IPS-NIHi7 (cell line): ENCODE data around the gene XIRP1.

ENCODE experiments used
- DNase-seq: peaks from one replicate; pipeline ENCODE4 v3.0.0; 2012; ENCODE audit warnings: mixed read lengths; ENCODE audit errors: extremely low spot score

XIRP1 gene

GRCh38 chr3:39168156-39168780 lies 24.1 kb downstream of the XIRP1 start:
- no peak for DNase-seq

DNA sequence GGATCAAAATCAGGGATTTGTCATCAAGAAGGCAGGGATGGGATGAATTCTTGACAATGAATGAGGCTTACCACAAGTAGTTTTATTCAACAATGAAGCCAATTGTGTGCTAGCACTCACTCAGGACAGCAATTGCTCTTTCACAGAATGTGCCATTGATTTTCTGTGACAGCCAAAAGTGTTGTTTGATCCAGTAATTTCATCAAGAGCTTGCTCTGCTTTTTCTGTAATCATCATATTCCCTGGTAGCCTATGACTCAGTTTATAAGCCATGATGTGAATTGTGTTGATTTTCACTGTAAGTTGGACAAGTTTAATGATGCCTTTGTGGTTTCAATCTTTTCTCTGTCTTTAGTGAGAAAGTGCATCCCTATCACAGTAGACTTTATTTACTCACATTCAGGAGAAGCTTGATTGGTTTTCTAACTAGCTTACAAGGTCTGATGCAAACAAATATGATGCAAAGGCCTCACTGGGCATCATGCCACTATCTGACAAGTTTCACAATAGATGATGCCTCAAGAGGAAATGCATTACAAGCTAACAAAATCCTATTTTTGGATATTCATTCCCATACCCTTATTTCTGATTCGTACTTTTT lies 25.4 kb downstream of the XIRP1 start:
- no peak for DNase-seq

- peak; percentile 43 for DNase-seq
Observed at GRCh38 chr3:39166134-39166710, 26.2 kb downstream of the XIRP1 start.

DNA sequence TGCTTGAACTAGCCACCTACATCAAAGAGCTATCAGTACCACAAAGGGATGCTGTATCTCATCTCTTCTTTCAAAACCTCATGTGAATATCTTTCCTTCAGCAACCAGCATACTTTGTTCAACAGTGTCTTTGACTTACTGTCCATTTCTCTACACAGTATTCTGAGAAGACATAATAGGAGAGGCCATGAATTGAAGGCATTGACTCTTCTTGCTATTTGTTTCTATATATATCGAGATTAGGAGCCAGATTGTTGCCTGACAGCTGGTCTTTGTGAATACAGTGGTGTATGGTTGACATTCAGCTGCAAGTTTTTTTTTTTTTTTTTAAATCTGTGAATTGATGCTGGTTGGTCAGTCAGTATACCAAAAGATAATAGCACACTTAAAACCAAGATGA lies 26.9 kb downstream of the XIRP1 start:
- no peak for DNase-seq

- DNase-seq: no peak
Observed at GRCh38 chr3:39164414-39164813, 28.0 kb downstream of the XIRP1 start.

DNA sequence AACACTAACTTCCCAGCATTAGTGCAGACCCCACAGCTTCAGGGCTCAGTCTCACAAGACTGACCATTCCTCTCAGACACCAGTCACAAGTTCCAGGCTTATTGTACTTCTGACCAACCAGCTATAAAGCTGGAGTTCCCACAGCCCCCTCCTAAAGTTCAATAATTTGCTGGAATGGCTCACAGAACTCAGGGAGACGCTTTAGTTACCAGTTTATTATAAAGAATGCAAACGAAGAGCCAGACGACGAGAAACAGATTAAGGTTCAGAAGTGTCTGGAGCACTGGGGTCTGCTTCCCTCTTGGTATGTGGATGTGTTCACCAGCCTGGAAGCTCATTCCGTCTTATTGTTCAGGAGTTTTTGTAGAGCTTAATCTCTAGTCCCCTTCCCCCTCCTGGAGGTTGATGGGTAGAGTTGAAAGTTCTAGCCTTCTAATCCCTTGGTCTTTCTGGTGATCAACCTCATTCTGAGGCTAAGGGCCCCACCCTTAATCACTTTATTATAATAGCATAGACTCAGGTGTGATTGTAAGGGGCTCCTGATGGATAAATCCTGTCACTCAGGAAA lies 34.2 kb downstream of the XIRP1 start:
- DNase-seq: no peak

DNA sequence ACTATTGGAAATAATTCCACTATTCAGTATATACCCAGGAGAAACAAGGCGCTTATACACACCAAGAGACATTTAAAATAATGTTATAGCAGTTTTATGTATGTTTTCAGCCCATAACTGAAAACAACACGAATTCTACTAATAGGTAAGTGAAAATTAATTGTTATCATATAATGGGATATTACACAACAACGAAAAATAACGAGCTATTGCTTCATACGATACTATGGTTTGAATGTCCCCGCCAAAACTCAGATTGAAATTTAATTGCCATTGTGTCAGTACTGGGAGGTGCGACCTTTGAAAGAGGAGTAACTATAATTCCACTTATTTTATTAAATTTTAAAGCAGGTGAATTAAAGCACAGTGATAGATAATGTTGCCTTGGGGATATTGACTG lies 35.0 kb downstream of the XIRP1 start:
- DNase-seq: no peak

- no peak for DNase-seq
Observed at GRCh38 chr3:39156421-39156820, 36.0 kb downstream of the XIRP1 start.

DNA sequence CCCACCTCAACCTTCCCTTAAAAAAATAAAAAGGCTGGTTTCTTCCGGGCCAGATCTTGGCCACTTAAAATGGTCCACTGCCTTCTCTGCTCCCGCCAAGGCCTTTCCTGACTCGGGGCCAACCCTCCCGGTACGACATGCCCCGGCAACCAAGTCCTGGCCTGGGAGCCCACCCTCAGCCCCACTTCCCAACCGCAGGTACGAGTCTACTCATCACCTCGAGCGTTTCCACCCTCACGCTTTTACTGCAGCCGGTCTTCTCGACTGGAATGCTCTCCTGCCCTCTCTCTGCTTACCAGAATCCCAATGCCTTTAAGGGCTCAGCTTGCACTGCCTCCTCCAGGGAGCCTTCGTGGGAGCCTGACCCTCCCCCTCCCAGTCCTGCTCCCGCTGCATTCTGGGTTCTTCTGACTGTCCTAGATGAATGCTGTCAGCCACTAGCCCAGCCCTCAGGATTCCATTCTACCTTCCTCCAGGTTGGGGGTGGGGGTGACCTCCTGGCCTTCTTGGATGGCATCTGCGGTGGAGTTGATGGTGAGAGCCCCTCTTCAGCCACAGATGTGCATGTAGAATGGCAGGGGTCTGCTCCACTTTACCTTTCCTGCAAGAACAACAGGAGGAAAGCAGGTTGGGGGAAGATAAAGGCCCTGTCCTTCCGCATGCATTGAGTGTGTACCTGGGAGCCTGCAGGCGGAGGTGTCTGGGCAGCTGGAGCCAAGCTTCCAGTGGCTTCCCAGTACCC lies 37.9 kb downstream of the XIRP1 start:
- peak; percentile 87 for DNase-seq

DNA sequence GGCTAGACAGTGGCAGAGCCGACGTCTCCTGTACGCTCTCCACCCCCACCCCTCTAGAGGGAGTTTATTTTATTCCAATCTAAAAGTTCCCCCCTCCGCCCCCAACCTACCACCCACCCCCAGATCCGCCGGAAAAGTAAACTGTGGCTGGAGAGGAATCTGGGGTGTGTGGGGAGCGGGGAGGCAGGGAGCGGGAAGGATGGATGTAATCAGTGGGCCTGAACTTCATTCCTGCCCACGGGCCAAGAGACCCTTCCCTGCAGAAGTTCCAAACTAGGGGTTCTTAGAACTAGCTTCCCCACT lies 38.5 kb downstream of the XIRP1 start:
- no peak for DNase-seq

GRCh38 chr3:39150803-39151631 lies 41.4 kb downstream of the XIRP1 start:
- peak; percentile 65 for DNase-seq

DNA sequence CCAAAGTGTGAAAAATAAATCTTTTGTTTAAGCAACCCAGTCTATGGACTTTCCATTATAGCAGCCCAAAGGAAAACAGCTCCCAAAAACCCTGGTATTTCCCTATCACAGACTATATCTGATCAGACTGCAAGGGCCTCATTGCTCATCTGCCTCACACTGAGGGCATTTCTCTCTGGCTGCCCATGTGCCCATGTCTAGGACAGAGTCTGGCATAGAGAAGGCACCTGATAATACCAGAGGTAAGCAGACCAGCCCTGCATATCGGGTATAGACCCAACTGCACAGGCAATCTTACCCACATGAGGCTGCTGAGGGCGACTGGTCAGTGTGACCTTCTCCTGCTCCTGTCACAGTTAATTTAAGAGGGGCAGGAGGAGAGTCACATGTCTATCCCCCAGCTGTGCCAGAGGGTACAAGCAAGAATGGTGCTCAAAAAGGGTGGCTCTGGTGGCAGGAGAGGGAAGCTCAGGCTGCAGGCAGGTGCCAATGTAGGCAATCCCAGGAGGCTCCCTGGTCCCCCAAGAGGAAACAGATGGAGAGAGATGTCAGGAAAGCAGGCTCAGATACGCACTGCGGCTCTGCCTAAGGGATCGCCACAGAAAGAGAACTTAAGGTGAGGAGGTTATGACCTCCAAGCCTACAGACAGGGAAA lies 42.1 kb downstream of the XIRP1 start:
- DNase-seq: no peak

DNA sequence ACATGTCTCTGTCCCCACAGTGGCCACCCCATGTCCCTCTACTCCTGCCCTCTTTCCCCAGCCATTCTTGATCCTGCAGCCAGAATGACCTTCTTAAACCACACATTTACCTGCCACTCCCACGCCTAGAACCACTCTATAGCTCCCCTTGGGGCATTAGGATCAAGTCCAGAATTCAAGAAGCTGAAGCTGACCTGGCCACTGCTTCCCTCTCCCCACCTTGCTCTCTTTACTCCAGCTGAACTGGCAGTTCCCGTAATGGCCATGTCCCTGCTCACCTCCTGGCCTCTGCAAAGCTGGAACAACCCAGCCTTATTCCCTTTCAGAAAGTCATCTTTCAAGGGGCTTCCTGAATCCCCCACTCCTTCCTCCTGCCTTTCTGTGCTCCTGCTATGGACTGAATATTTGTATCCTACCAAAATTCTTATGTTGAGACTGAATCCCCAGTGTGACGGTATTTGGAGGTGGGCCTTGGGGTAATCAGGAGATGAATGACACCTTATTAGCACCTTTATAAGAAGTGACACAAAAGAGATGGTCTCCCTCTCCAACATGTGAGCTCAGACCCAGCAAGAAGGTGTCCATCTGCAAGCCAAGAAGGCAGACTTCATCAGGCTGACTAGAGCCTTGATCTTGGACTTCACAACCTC lies 42.8 kb downstream of the XIRP1 start:
- no peak for DNase-seq

- DNase-seq: no peak
Observed at GRCh38 chr3:39149059-39149455, 43.3 kb downstream of the XIRP1 start.

- no peak for DNase-seq
Observed at GRCh38 chr3:39148435-39149058, 43.8 kb downstream of the XIRP1 start.

DNA sequence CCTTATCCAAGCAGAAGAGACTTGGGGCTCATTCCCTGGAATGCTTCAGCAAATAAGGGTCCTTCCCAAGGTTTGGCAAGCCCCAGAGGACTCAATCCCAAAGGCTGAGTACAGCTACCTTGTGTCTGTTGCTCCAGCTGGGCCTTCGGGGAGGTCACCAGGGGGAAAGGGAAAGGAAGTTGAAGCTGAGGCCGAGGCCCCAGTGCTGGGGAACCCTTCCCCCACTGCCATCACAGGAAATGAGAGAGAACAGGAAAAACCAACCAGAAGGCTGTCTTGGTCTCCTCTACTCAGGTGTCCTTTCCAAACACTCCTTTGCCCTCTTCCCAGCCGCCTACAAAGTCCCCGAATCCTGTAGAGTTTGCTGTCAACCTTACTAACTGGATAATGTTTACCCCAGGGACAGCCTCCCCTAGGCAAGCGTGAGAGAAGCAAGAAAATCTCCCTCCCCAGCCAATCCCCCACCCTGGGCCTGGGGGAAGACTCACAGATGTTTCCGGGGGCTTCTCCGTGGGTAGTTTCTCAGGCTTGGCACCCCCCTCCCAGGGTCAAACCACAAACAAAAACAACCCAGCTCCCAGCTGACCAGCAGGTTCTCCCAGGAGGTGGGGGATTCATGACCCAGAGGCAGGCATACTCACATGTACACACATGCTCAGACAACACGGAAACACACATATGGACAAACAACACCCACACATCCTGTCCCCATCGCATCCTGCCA lies 44.5 kb downstream of the XIRP1 start:
- DNase-seq: no peak

DNA sequence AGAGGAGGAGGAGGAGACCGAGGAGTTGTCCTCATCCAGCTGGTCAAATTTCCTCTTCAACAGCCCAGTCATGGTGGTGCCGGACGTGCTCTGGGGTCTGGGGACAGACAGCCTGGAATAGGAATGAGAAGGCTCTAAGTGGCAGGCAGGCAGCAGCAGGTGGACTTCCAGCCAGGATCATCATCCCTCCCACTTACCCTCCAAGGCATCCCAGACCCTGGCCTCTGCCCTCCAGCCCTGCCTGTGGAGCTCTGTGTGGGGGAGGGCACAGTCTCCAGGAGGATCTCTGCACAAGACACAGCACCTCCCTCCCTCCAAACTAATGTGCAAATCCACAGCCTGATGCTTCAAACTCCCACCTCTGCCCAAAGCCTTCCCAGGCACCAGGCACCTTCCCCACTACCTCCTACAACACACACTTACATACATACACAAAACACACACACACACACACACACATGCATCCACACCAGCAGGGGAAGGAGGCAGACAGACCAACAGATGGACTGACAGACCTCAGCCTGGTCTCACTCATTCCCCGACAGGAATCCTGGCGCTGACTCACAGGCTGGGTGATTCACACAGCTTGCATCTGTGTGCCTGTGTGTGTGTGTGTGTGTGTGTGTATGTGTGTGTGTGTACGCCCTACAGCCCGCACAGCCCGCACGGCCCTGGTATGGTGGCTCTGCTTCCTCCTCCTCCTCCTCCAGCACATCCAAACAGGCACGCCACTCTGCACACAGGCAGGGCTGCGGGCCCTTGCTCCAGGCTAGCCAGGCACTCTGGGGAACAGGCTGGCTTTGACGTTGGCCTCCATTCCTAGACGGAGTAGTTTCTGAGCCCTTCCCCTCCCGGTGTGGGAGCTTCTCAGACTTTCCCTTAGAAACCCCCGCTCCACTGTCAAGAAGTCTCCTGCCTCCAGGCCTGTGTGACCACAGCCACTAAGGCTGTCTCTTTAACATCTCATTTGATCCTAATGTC lies 45.5 kb downstream of the XIRP1 start:
- DNase-seq: no peak

DNA sequence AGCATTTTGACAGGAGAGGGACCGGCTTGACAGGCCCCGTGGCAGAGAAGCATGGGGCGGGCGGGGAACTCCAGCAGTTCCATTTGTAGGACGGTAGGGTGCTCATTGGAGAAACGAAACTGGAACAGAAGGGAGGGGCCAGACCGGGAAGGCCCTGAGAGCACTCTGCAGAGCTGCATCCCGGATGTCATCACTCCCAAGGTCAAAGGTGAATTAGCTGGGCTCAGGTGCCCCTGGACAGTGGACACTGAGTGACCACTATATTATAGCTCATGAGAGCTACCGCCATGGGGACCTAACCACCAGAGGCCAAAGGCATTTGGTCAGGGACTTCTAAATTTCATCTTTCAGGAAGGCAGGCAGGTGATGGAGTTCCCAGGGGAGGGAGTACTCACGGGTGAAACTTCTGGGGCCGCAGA lies 46.3 kb downstream of the XIRP1 start:
- no peak for DNase-seq
